GM12892 (cell line): ENCODE measurements around the gene NUMA1.

ENCODE experiments used
- POLR2A ChIP-seq: IDR thresholded peaks from 2 replicates; pipeline ENCODE4 v1.6.1; 2011; ENCODE audit warnings: low read depth, low read length, control low read depth
- POLR2AphosphoS5 ChIP-seq: IDR thresholded peaks from 2 replicates; pipeline ENCODE4 v1.6.1; 2011; ENCODE audit warnings: low read depth, low read length, control low read depth
- TAF1 ChIP-seq: IDR thresholded peaks from 2 replicates; pipeline ENCODE4 v1.6.1; 2011; ENCODE audit warnings: low read depth, mild to moderate bottlenecking, control low read depth, low read length, borderline replicate concordance

GRCh38 chr11:71987521-71987920, 92.8 kb downstream of the NUMA1 start:
- TF ChIP-seq POLR2A (no peak), POLR2AphosphoS5 (no peak), TAF1 (no peak)
